NCI-H460 (cell line): ENCODE results near the gene CCDC34. TPM values are rescaled to one million over a fixed set of nuclear protein-coding genes. Genes with fewer than 3 reads are reported as not detected.

ENCODE experiments used
- DNase-seq: peaks from one replicate; pipeline ENCODE4 v3.0.0-alpha.2; 2016; ENCODE audit warnings: low read depth; ENCODE audit errors: extremely low read depth
- total RNA-seq: library from RNA; depleted of rRNA; stranded (reverse); fragments of >200 nt; shearing (Covaris generic); gene quantifications from 2 replicates; pipeline ENCODE4 v1.2.3, GENCODE V29; 2014

CCDC34 gene
- total RNA-seq, 1 experiment from 2014 or later = 6.2 TPM

- no peak for DNase-seq
Observed at GRCh38 chr11:27394781-27395228, 31.8 kb upstream of the CCDC34 start.

GRCh38 chr11:27392278-27393114, 29.5 kb upstream of the CCDC34 start:
- DNase-seq = no peak

GRCh38 chr11:27391331-27392015, 28.5 kb upstream of the CCDC34 start:
- DNase-seq = no peak

- DNase-seq = no peak
Observed at GRCh38 chr11:27390318-27391295, 27.6 kb upstream of the CCDC34 start.

GRCh38 chr11:27388869-27389268, 25.9 kb upstream of the CCDC34 start:
- no peak for DNase-seq

GRCh38 chr11:27388001-27388400, 25.0 kb upstream of the CCDC34 start:
- no peak for DNase-seq

- no peak for DNase-seq
Observed at GRCh38 chr11:27387362-27387761, 24.3 kb upstream of the CCDC34 start.

GRCh38 chr11:27386181-27386845, 23.3 kb upstream of the CCDC34 start:
- DNase-seq = no peak

- DNase-seq = no peak
Observed at GRCh38 chr11:27385245-27385644, 22.2 kb upstream of the CCDC34 start.

- no peak for DNase-seq
Observed at GRCh38 chr11:27384227-27384626, 21.2 kb upstream of the CCDC34 start.

- no peak for DNase-seq
Observed at GRCh38 chr11:27383645-27384044, 20.6 kb upstream of the CCDC34 start.

GRCh38 chr11:27381238-27381666, 18.2 kb upstream of the CCDC34 start:
- no peak for DNase-seq

- no peak for DNase-seq
Observed at GRCh38 chr11:27380771-27381170, 17.8 kb upstream of the CCDC34 start.

GRCh38 chr11:27379449-27379848, 16.4 kb upstream of the CCDC34 start:
- no peak for DNase-seq

GRCh38 chr11:27375370-27375769, 12.4 kb upstream of the CCDC34 start:
- no peak for DNase-seq

GRCh38 chr11:27373856-27374602, 11.0 kb upstream of the CCDC34 start:
- no peak for DNase-seq

GRCh38 chr11:27373392-27373791, 10.4 kb upstream of the CCDC34 start:
- no peak for DNase-seq

GRCh38 chr11:27372164-27372563, 9.1 kb upstream of the CCDC34 start:
- no peak for DNase-seq

- DNase-seq = no peak
Observed at GRCh38 chr11:27371489-27371888, 8.5 kb upstream of the CCDC34 start.

GRCh38 chr11:27370374-27370773, 7.4 kb upstream of the CCDC34 start:
- no peak for DNase-seq
